ENCODE measurements around the gene SRSF8. TPM values are rescaled to one million over a fixed set of nuclear protein-coding genes. Genes with fewer than 3 reads are reported as not detected.

The SRSF8 gene
- polyA plus RNA-seq, 1 donor from 2014 or later: 74.4 TPM

- no peaks in the 10 kb centered on the region for H3K9me3 Mint-ChIP-seq
- no peak overlapping the region for H3K4me3 Mint-ChIP-seq
- H3K36me3 Mint-ChIP-seq: no peaks in the 10 kb centered on the region
- H3K27me3 Mint-ChIP-seq: peaks cover 2% of the 10 kb centered on the region
- H3K4me1 Mint-ChIP-seq: peaks cover 1 to 4% (median 2%) of the 10 kb centered on the region in 3 donors
- no peak overlapping the region for H3K27ac Mint-ChIP-seq
Measured at GRCh38 chr11:95081412-95081811, 14.7 kb downstream of the SRSF8 start.

- Mint-ChIP-seq H3K4me1 (no peaks in the 10 kb centered on the region), H3K4me3 (no peak overlapping the region), H3K9me3 (no peaks in the 10 kb centered on the region), H3K27ac (no peak overlapping the region), H3K36me3 (no peaks in the 10 kb centered on the region), H3K27me3 (peaks cover 2% of the 10 kb centered on the region)
Measured at GRCh38 chr11:95082576-95083001, 15.9 kb downstream of the SRSF8 start.

GRCh38 chr11:95084509-95084908 lies 17.8 kb downstream of the SRSF8 start:
- Mint-ChIP-seq H3K27ac (no peak overlapping the region), H3K27me3 (peaks cover 2% of the 10 kb centered on the region), H3K4me1 (peaks cover 8 to 12% (median 10%) of the 10 kb centered on the region in 3 donors), H3K36me3 (no peaks in the 10 kb centered on the region), H3K9me3 (no peaks in the 10 kb centered on the region), H3K4me3 (no peak overlapping the region)

GRCh38 chr11:95085117-95085816 lies 18.5 kb downstream of the SRSF8 start:
- H3K27ac Mint-ChIP-seq: no peak overlapping the region
- H3K27me3 Mint-ChIP-seq: no peaks in the 10 kb centered on the region
- peak overlapping the region in 1 of 4 donors; percentile 22 for H3K4me3 Mint-ChIP-seq
- H3K36me3 Mint-ChIP-seq: no peaks in the 10 kb centered on the region
- no peaks in the 10 kb centered on the region for H3K9me3 Mint-ChIP-seq
- peaks cover 9 to 12% (median 11%) of the 10 kb centered on the region in 3 donors for H3K4me1 Mint-ChIP-seq

GRCh38 chr11:95086151-95086550 lies 19.4 kb downstream of the SRSF8 start:
- H3K27me3 Mint-ChIP-seq: no peaks in the 10 kb centered on the region
- no peak overlapping the region for H3K27ac Mint-ChIP-seq
- H3K4me1 Mint-ChIP-seq: peaks cover 16 to 18% (median 17%) of the 10 kb centered on the region in 3 donors
- H3K4me3 Mint-ChIP-seq: peak overlapping the region in 1 of 4 donors; percentile 39
- no peaks in the 10 kb centered on the region for H3K36me3 Mint-ChIP-seq
- H3K9me3 Mint-ChIP-seq: no peaks in the 10 kb centered on the region

- Mint-ChIP-seq H3K36me3 (no peaks in the 10 kb centered on the region), H3K27me3 (no peaks in the 10 kb centered on the region), H3K4me1 (peaks cover 24 to 27% (median 25%) of the 10 kb centered on the region in 3 donors), H3K9me3 (no peaks in the 10 kb centered on the region), H3K27ac (no peak overlapping the region), H3K4me3 (peak overlapping the region in 1 of 4 donors; percentile 39)
Measured at GRCh38 chr11:95086836-95087570, 20.3 kb downstream of the SRSF8 start.

- peak overlapping the region; percentile 97 to 98 (median 98) for H3K27ac Mint-ChIP-seq
- no peaks in the 10 kb centered on the region for H3K36me3 Mint-ChIP-seq
- H3K9me3 Mint-ChIP-seq: no peaks in the 10 kb centered on the region
- peak overlapping the region; percentile 91 to 97 (median 93) for H3K4me3 Mint-ChIP-seq
- H3K4me1 Mint-ChIP-seq: peaks cover 38 to 45% (median 39%) of the 10 kb centered on the region in 3 donors
- H3K27me3 Mint-ChIP-seq: no peaks in the 10 kb centered on the region
Measured at GRCh38 chr11:95088946-95089619, 22.4 kb downstream of the SRSF8 start.

- Mint-ChIP-seq H3K4me3 (peak within 1 kb of the TSS; percentile 91 to 97 (median 94)), H3K27me3 (no peaks in the 10 kb centered on the region), H3K4me1 (peaks cover 42 to 51% (median 42%) of the 10 kb centered on the region in 3 donors), H3K9me3 (no peaks in the 10 kb centered on the region), H3K27ac (peak within 1 kb of the TSS; percentile 97 to 98 (median 98)), H3K36me3 (no peaks in the 10 kb centered on the region)
Measured at GRCh38 chr11:95089620-95090542, 23.2 kb downstream of the SRSF8 start, which contains the start of gene ENDOD1. Gene ENDOD1, plus strand, starts transcription at chr11:95089846. Its CDS starts 82 bp downstream, at chr11:95089928.

- Mint-ChIP-seq H3K27me3 (no peaks in the 10 kb centered on the region), H3K4me3 (peak overlapping the region; percentile 2 to 97 (median 90)), H3K4me1 (peaks cover 48 to 66% (median 52%) of the 10 kb centered on the region in 3 donors), H3K27ac (peak overlapping the region in 1 of 3 donors; percentile 97), H3K36me3 (no peaks in the 10 kb centered on the region), H3K9me3 (no peaks in the 10 kb centered on the region)
Measured at GRCh38 chr11:95091663-95092180, 25.0 kb downstream of the SRSF8 start.

GRCh38 chr11:95092549-95093324 lies 26.0 kb downstream of the SRSF8 start:
- H3K27me3 Mint-ChIP-seq: no peaks in the 10 kb centered on the region
- peak overlapping the region in 3 of 4 donors; percentile 73 to 97 (median 82) for H3K4me3 Mint-ChIP-seq
- no peaks in the 10 kb centered on the region for H3K9me3 Mint-ChIP-seq
- peaks cover 57 to 74% (median 58%) of the 10 kb centered on the region in 3 donors for H3K4me1 Mint-ChIP-seq
- no peaks in the 10 kb centered on the region for H3K36me3 Mint-ChIP-seq
- peak overlapping the region; percentile 61 to 90 (median 73) for H3K27ac Mint-ChIP-seq

- Mint-ChIP-seq H3K27me3 (no peaks in the 10 kb centered on the region), H3K4me1 (peaks cover 59 to 77% (median 64%) of the 10 kb centered on the region in 3 donors), H3K9me3 (no peaks in the 10 kb centered on the region), H3K4me3 (peak overlapping the region; percentile 51 to 97 (median 71)), H3K27ac (peak overlapping the region; percentile 61 to 90 (median 73)), H3K36me3 (no peaks in the 10 kb centered on the region)
Measured at GRCh38 chr11:95093548-95093947, 26.8 kb downstream of the SRSF8 start.

- Mint-ChIP-seq H3K4me3 (peak overlapping the region in 2 of 4 donors; percentile 38 to 73), H3K27me3 (no peaks in the 10 kb centered on the region), H3K9me3 (no peaks in the 10 kb centered on the region), H3K27ac (peak overlapping the region in 2 of 3 donors; percentile 0 to 18), H3K4me1 (peaks cover 48 to 72% (median 49%) of the 10 kb centered on the region in 3 donors), H3K36me3 (peaks cover 3% of the 10 kb centered on the region)
Measured at GRCh38 chr11:95095858-95096587, 29.3 kb downstream of the SRSF8 start.

- H3K9me3 Mint-ChIP-seq: no peaks in the 10 kb centered on the region
- H3K27me3 Mint-ChIP-seq: no peaks in the 10 kb centered on the region
- peak overlapping the region in 2 of 4 donors; percentile 1 to 19 for H3K4me3 Mint-ChIP-seq
- peak overlapping the region in 1 of 3 donors; percentile 16 for H3K27ac Mint-ChIP-seq
- H3K4me1 Mint-ChIP-seq: peaks cover 38 to 61% (median 38%) of the 10 kb centered on the region in 3 donors
- H3K36me3 Mint-ChIP-seq: peaks cover 3% of the 10 kb centered on the region
Measured at GRCh38 chr11:95097209-95097608, 30.5 kb downstream of the SRSF8 start.

Measured in IgD-negative memory B cell (primary cell).